GM10266 (cell line): ENCODE results near the gene CSF1.
"Not testable (repeated sequence)": the region's sequence is repeated elsewhere in the genome, so short reads cannot be mapped to it uniquely, and the experiment has no call there.

Source experiments
- DNase-seq: peaks from one replicate; pipeline ENCODE4 v3.0.0; 2012; ENCODE audit errors: extremely low spot score
- CTCF ChIP-seq: IDR thresholded peaks from 2 replicates; pipeline ENCODE4 v1.5.1; 2012; ENCODE audit warnings: mild to moderate bottlenecking, low read depth; ENCODE audit not compliant: control insufficient read depth, insufficient read depth; ENCODE audit errors: missing control alignments

Gene CSF1

GRCh38 chr1:109950038-109950437 is 39.4 kb downstream of the CSF1 start:
- TF ChIP-seq CTCF = no peak
- DNase-seq = no peak

- no peak for TF ChIP-seq CTCF
- no peak for DNase-seq
These were observed 39.9 kb downstream of the CSF1 start for GRCh38 chr1:109950509-109950908.

GRCh38 chr1:109951501-109951900 is 40.9 kb downstream of the CSF1 start:
- DNase-seq = not testable (repeated sequence)

- no peak for DNase-seq
- TF ChIP-seq CTCF = no peak
These were observed 43.4 kb downstream of the CSF1 start for GRCh38 chr1:109954041-109954512.

GRCh38 chr1:109959632-109959973 is 49.0 kb downstream of the CSF1 start:
- no peak for TF ChIP-seq CTCF
- DNase-seq = no peak

GRCh38 chr1:109959974-109960744 is 49.5 kb downstream of the CSF1 start:
- no peak for TF ChIP-seq CTCF
- DNase-seq = no peak

- no peak for DNase-seq
- no peak for TF ChIP-seq CTCF
These were observed 50.1 kb downstream of the CSF1 start for GRCh38 chr1:109960745-109961094.

- no peak for DNase-seq
- no peak for TF ChIP-seq CTCF
These were observed 53.2 kb downstream of the CSF1 start for GRCh38 chr1:109963864-109964263.
